ENCODE data around the gene CASKIN1.

The CASKIN1 gene

GRCh38 chr16:2237493-2238149, 41.2 kb upstream of the CASKIN1 start:
- DNase-seq (ENCODE audit: low spot score) (peak; percentile 66), ATAC-seq (ENCODE audit: low read depth) (no peak)
- Histone ChIP-seq H3K27ac (ENCODE audit: poor library complexity, severe bottlenecking) (no peak overlapping the region), H3K27me3 (ENCODE audit: insufficient read depth, poor library complexity, severe bottlenecking) (peaks cover 21% of the 10 kb centered on the region), H3K9me3 (ENCODE audit: severe bottlenecking) (no peaks in the 10 kb centered on the region), H3K4me3 (ENCODE audit: severe bottlenecking) (no peak overlapping the region), H3K4me1 (ENCODE audit: insufficient read depth, poor library complexity, severe bottlenecking) (no peaks in the 10 kb centered on the region), H3K36me3 (ENCODE audit: low read depth) (peaks cover 19% of the 10 kb centered on the region)
- no peak for TF ChIP-seq CTCF (IDR thresholded peaks at IDR 0.05; ENCODE audit: poor library complexity, severe bottlenecking)

GRCh38 chr16:2237102-2237482, 40.7 kb upstream of the CASKIN1 start:
- H3K27ac ChIP-seq (ENCODE audit: poor library complexity, severe bottlenecking), result no peak overlapping the region
- no peak for TF ChIP-seq CTCF (IDR thresholded peaks at IDR 0.05; ENCODE audit: poor library complexity, severe bottlenecking)

GRCh38 chr16:2236337-2237101, 40.1 kb upstream of the CASKIN1 start, which contains the start of gene DNASE1L2:
Gene DNASE1L2 (plus strand): TSS chr16:2236444. CDS start chr16:2236817, 373 bp downstream.
- no peak within 1 kb of the TSS for H3K27ac ChIP-seq (ENCODE audit: poor library complexity, severe bottlenecking)
- no peak for TF ChIP-seq CTCF (IDR thresholded peaks at IDR 0.05; ENCODE audit: poor library complexity, severe bottlenecking)
- H3K36me3 ChIP-seq (ENCODE audit: low read depth), result peaks cover 12% of the 10 kb centered on the region

More at GRCh38 chr16:2237102-2237482, 40.7 kb upstream of the CASKIN1 start:
- ATAC-seq (ENCODE audit: low read depth) (no peak), DNase-seq (ENCODE audit: low spot score) (no peak)
- Histone ChIP-seq H3K27me3 (ENCODE audit: insufficient read depth, poor library complexity, severe bottlenecking) (peaks cover 21% of the 10 kb centered on the region), H3K36me3 (ENCODE audit: low read depth) (peaks cover 13% of the 10 kb centered on the region), H3K4me1 (ENCODE audit: insufficient read depth, poor library complexity, severe bottlenecking) (no peaks in the 10 kb centered on the region), H3K9me3 (ENCODE audit: severe bottlenecking) (no peaks in the 10 kb centered on the region), H3K4me3 (ENCODE audit: severe bottlenecking) (no peak overlapping the region)

GRCh38 chr16:2235695-2236336, 39.4 kb upstream of the CASKIN1 start:
- H3K4me1 ChIP-seq (ENCODE audit: insufficient read depth, poor library complexity, severe bottlenecking), result no peaks in the 10 kb centered on the region
- no peak for TF ChIP-seq CTCF (IDR thresholded peaks at IDR 0.05; ENCODE audit: poor library complexity, severe bottlenecking)
- H3K36me3 ChIP-seq (ENCODE audit: low read depth), result peaks cover 12% of the 10 kb centered on the region
- no peak overlapping the region for H3K4me3 ChIP-seq (ENCODE audit: severe bottlenecking)
- no peak overlapping the region for H3K27ac ChIP-seq (ENCODE audit: poor library complexity, severe bottlenecking)
- ATAC-seq (ENCODE audit: low read depth), result no peak
- H3K27me3 ChIP-seq (ENCODE audit: insufficient read depth, poor library complexity, severe bottlenecking), result peaks cover 21% of the 10 kb centered on the region
- DNase-seq (ENCODE audit: low spot score), result no peak
- H3K9me3 ChIP-seq (ENCODE audit: severe bottlenecking), result no peaks in the 10 kb centered on the region

More at GRCh38 chr16:2236337-2237101, 40.1 kb upstream of the CASKIN1 start, which contains the start of gene DNASE1L2:
- ATAC-seq (ENCODE audit: low read depth) (peak; percentile 70), DNase-seq (ENCODE audit: low spot score) (no peak)
- peaks cover 21% of the 10 kb centered on the region for H3K27me3 ChIP-seq (ENCODE audit: insufficient read depth, poor library complexity, severe bottlenecking)
- H3K4me1 ChIP-seq (ENCODE audit: insufficient read depth, poor library complexity, severe bottlenecking), result no peaks in the 10 kb centered on the region
- H3K4me3 ChIP-seq (ENCODE audit: severe bottlenecking), result no peak within 1 kb of the TSS
- H3K9me3 ChIP-seq (ENCODE audit: severe bottlenecking), result no peaks in the 10 kb centered on the region

All from RWPE2 (cell line).